H1 (cell line): ENCODE results near the gene PRKD1. TPM values are rescaled to one million over a fixed set of nuclear protein-coding genes. Genes with fewer than 3 reads are reported as not detected.

Experiments used
- CTCF ChIA-PET: fragments of 300-600 bp; sonication (Branson Sonifier 250); formaldehyde crosslinking; loops from one replicate; lab custom pipeline; 2021; ENCODE audit not compliant: partially characterized antibody; lab: Charles Lee
- POLR2A ChIA-PET: fragments of 300-600 bp; sonication (Branson Sonifier 250); formaldehyde crosslinking; loops from one replicate; lab custom pipeline; 2021; ENCODE audit warnings: inconsistent platforms; ENCODE audit not compliant: partially characterized antibody; lab: Charles Lee
- DNase-seq, 2 experiments: peaks; one replicate each; pipeline versions ENCODE4 v3.0.0 to v3.0.0-alpha.2; 2010 to 2022; ENCODE audit warnings: low spot score in 2 of 2, low read depth in 1 of 2, mixed read lengths in 1 of 2
- FAIRE-seq: peaks from 2 replicates; lab custom pipeline; 2011; peaks lifted over from hg19 to GRCh38; lab: Jason Lieb, UNC
- H2AFZ ChIP-seq: 2 replicates; pipeline ENCODE4 v1.8.1; 2012; ENCODE audit warnings: low read length, inconsistent platforms
- H2AK5ac ChIP-seq: 2 replicates; pipeline ENCODE4 v1.6.1; 2013; ENCODE audit warnings: low read depth, low read length
- H2BK120ac ChIP-seq: replicated peaks from 2 replicates; pipeline ENCODE3; 2013; ENCODE audit warnings: low read depth, low read length, inconsistent platforms
- H2BK12ac ChIP-seq: 2 replicates; pipeline ENCODE4 v1.6.1; 2013; ENCODE audit warnings: low read depth, low read length
- H2BK15ac ChIP-seq: 2 replicates; pipeline ENCODE4 v1.6.1; 2013; ENCODE audit warnings: low read length
- H2BK20ac ChIP-seq: 2 replicates; pipeline ENCODE4 v1.6.1; 2013; ENCODE audit warnings: low read length
- H2BK5ac ChIP-seq: 2 replicates; pipeline ENCODE4 v1.6.1; 2013; ENCODE audit warnings: low read depth, low read length
- H3K14ac ChIP-seq: 2 replicates; pipeline ENCODE4 v1.6.1; 2013; ENCODE audit warnings: inconsistent platforms; ENCODE audit not compliant: insufficient read length
- H3K18ac ChIP-seq: 2 replicates; pipeline ENCODE4 v1.6.1; 2013; ENCODE audit warnings: low read length; ENCODE audit errors: extremely low read depth
- H3K23ac ChIP-seq: 2 replicates; pipeline ENCODE4 v1.6.1; 2013; ENCODE audit warnings: inconsistent platforms; ENCODE audit not compliant: insufficient read length
- H3K23me2 ChIP-seq: 2 replicates; pipeline ENCODE4 v1.6.1; 2013; ENCODE audit warnings: low read depth, low read length
- H3K27ac ChIP-seq: 2 replicates; pipeline ENCODE4 v1.6.1; 2011; ENCODE audit warnings: low read depth, low read length, inconsistent platforms
- H3K27me3 ChIP-seq, 4 experiments: replicated peaks in 1 of 4; 1 replicate in 1 of 4; 2 replicates in 3 of 4; pipeline versions ENCODE4 v1.6.1 to v1.8.1; 2011 to 2013; ENCODE audit warnings: low read length in 3 of 4, mild to moderate bottlenecking in 3 of 4, inconsistent platforms in 2 of 4, mixed read lengths in 2 of 4, moderate library complexity in 1 of 4; ENCODE audit not compliant: control insufficient read depth in 3 of 4, insufficient read depth in 3 of 4; ENCODE audit errors: extremely low read depth in 1 of 4
- H3K36me3 ChIP-seq, 4 experiments: 2 replicates each; pipeline versions ENCODE4 v1.6.1 to v1.8.1; 2011 to 2013; ENCODE audit warnings: mild to moderate bottlenecking in 4 of 4, low read length in 3 of 4, moderate library complexity in 2 of 4, control low read depth in 1 of 4, inconsistent platforms in 1 of 4; ENCODE audit not compliant: insufficient read depth in 4 of 4, control insufficient read depth in 2 of 4
- H3K4ac ChIP-seq: replicated peaks from 2 replicates; pipeline ENCODE3; 2013; ENCODE audit warnings: low read length, low read depth, mixed read lengths, inconsistent platforms; ENCODE audit not compliant: insufficient read length
- H3K4me1 ChIP-seq, 4 experiments: replicated peaks in 1 of 4; 1 replicate in 1 of 4; 2 replicates in 3 of 4; pipeline versions ENCODE4 v1.6.1 to v1.8.1; 2011 to 2013; ENCODE audit warnings: low read length in 3 of 4, inconsistent platforms in 2 of 4, mixed read lengths in 1 of 4; ENCODE audit not compliant: insufficient read depth in 4 of 4, control insufficient read depth in 3 of 4
- H3K4me2 ChIP-seq, 2 experiments: 2 replicates each; pipeline versions ENCODE4 v1.6.1 to v1.8.1; 2011 to 2013; ENCODE audit warnings: low read depth in 2 of 2, low read length in 2 of 2, control low read depth in 1 of 2, inconsistent platforms in 1 of 2, mild to moderate bottlenecking in 1 of 2; ENCODE audit not compliant: insufficient read depth in 1 of 2
- H3K4me3 ChIP-seq, 4 experiments: fragments of 200-600, 300-600 bp in 1 of 4; sonication (generic), shearing (Covaris generic), sonication (Bioruptor Twin) in 1 of 4; 2 replicates each; pipeline versions ENCODE4 v1.5.1 to v1.8.1; 2011 to 2016; ENCODE audit warnings: low read length in 4 of 4, low read depth in 3 of 4, control low read depth in 2 of 4, inconsistent platforms in 2 of 4, mild to moderate bottlenecking in 2 of 4, mixed read lengths in 1 of 4, moderate library complexity in 1 of 4; ENCODE audit not compliant: insufficient read depth in 2 of 4; ENCODE audit errors: extremely low read depth in 1 of 4
- H3K56ac ChIP-seq: replicated peaks from 2 replicates; pipeline ENCODE3; 2013; ENCODE audit warnings: low read depth, mild to moderate bottlenecking, mixed read lengths, low read length, inconsistent platforms; ENCODE audit not compliant: insufficient read length
- H3K79me1 ChIP-seq: 2 replicates; pipeline ENCODE4 v1.6.1; 2013; ENCODE audit warnings: low read depth, low read length, control low read depth
- H3K79me2 ChIP-seq, 2 experiments: 2 replicates each; pipeline versions ENCODE4 v1.6.1 to v1.8.1; 2012 to 2013; ENCODE audit warnings: low read length in 2 of 2, mild to moderate bottlenecking in 2 of 2, inconsistent platforms in 1 of 2; ENCODE audit not compliant: insufficient read depth in 2 of 2, control insufficient read depth in 1 of 2
- H3K9ac ChIP-seq, 4 experiments: replicated peaks in 1 of 4; 1 replicate in 1 of 4; 2 replicates in 3 of 4; pipeline versions ENCODE4 v1.6.1 to v1.8.1; 2011 to 2013; ENCODE audit warnings: low read depth in 3 of 4, low read length in 3 of 4, control low read depth in 2 of 4, mild to moderate bottlenecking in 2 of 4, moderate library complexity in 2 of 4, inconsistent platforms in 1 of 4; ENCODE audit errors: extremely low read depth in 1 of 4
- H3K9me3 ChIP-seq, 2 experiments: 2 replicates each; pipeline versions ENCODE4 v1.6.1 to v1.8.1; 2012 to 2013; ENCODE audit warnings: mild to moderate bottlenecking in 2 of 2, moderate library complexity in 2 of 2, control low read depth in 1 of 2, inconsistent platforms in 1 of 2, low read depth in 1 of 2, low read length in 1 of 2, mixed read lengths in 1 of 2; ENCODE audit not compliant: insufficient read depth in 2 of 2
- H4K20me1 ChIP-seq, 2 experiments: replicated peaks in 1 of 2; 2 replicates each; pipeline versions ENCODE3 to v1.8.1; 2011 to 2013; ENCODE audit warnings: inconsistent platforms in 2 of 2, low read length in 2 of 2, mild to moderate bottlenecking in 1 of 2; ENCODE audit not compliant: insufficient read depth in 2 of 2, control insufficient read depth in 1 of 2
- H4K5ac ChIP-seq: 2 replicates; pipeline ENCODE4 v1.6.1; 2013; ENCODE audit warnings: low read length, low read depth, mixed read lengths, inconsistent platforms; ENCODE audit not compliant: insufficient read length
- H4K8ac ChIP-seq: 2 replicates; pipeline ENCODE4 v1.8.0; 2013; ENCODE audit warnings: mild to moderate bottlenecking, moderate library complexity, low read length, inconsistent platforms; ENCODE audit not compliant: insufficient read depth; ENCODE audit errors: extremely low read depth
- H4K91ac ChIP-seq: replicated peaks from 2 replicates; pipeline ENCODE3; 2013; ENCODE audit warnings: low read length, mixed read lengths, inconsistent platforms; ENCODE audit not compliant: insufficient read length
- BACH1 ChIP-seq: IDR thresholded peaks from 2 replicates; pipeline ENCODE4 v1.6.1; 2012; ENCODE audit warnings: low read length, improper control_type of control experiment
- BRCA1 ChIP-seq: IDR thresholded peaks from 2 replicates; pipeline ENCODE4 v1.6.1; 2012; ENCODE audit warnings: low read depth, low read length, improper control_type of control experiment
- CBX5 ChIP-seq: fragments of 300-800, 300-1000 bp; sonication (generic); IDR thresholded peaks from 2 replicates; pipeline ENCODE4 v1.7.1; 2016; ENCODE audit warnings: antibody characterized with exemption, low read length, low read depth
- CTBP2 ChIP-seq: IDR thresholded peaks from 2 replicates; pipeline ENCODE4 v1.7.0; 2011; ENCODE audit warnings: borderline replicate concordance, mild to moderate bottlenecking, moderate library complexity, mixed read lengths, low read length; ENCODE audit not compliant: insufficient read depth, insufficient read length
- GABPA ChIP-seq: IDR thresholded peaks from 2 replicates; pipeline ENCODE4 v1.6.1; 2011; ENCODE audit warnings: mild to moderate bottlenecking, low read length, moderate library complexity, borderline replicate concordance; ENCODE audit not compliant: insufficient read depth
- HDAC6 ChIP-seq: IDR thresholded peaks from one replicate; pipeline ENCODE4 v1.7.1; 2012; ENCODE audit warnings: low read depth, mild to moderate bottlenecking, inconsistent platforms, low read length, moderate library complexity
- JUND ChIP-seq: IDR thresholded peaks from 2 replicates; pipeline ENCODE4 v1.6.1; 2011; ENCODE audit warnings: mild to moderate bottlenecking, improper control_type of control experiment, low read length
- KDM1A ChIP-seq: fragments of 200-600, 300-600 bp; sonication (generic); IDR thresholded peaks from 2 replicates; pipeline ENCODE4 v1.7.1; 2016; ENCODE audit warnings: mild to moderate bottlenecking, low read length, borderline replicate concordance
- SIN3A ChIP-seq, 2 experiments: IDR thresholded peaks in 1 of 2; conservative IDR thresholded peaks in 1 of 2; 2 replicates each; pipeline ENCODE4 v1.6.1; 2011 to 2012; ENCODE audit warnings: low read length in 2 of 2, improper control_type of control experiment in 1 of 2, low read depth in 1 of 2, mild to moderate bottlenecking in 1 of 2
- SP1 ChIP-seq: IDR thresholded peaks from 2 replicates; pipeline ENCODE4 v1.6.1; 2011; ENCODE audit warnings: low read depth, low read length
- TEAD4 ChIP-seq: IDR thresholded peaks from 2 replicates; pipeline ENCODE4 v1.6.1; 2012; ENCODE audit warnings: low read depth, low read length, inconsistent platforms, mixed read lengths
- YY1 ChIP-seq: IDR thresholded peaks from 2 replicates; pipeline ENCODE4 v1.6.1; 2011; ENCODE audit warnings: low read depth, mild to moderate bottlenecking, low read length
- polyA plus RNA-seq, 7 experiments: library from polyadenylated mRNA; depleted of rRNA in 3 of 7; stranded (reverse) in 5 of 7; unstranded in 2 of 7; fragments of >200 nt in 5 of 7; fragments of 200-250 nt in 2 of 7; gene quantifications; 1 replicate in 5 of 7; 2 replicates in 1 of 7; 4 replicates in 1 of 7; pipeline versions ENCODE4 v1.2.1 to v1.2.3, GENCODE V29; 2011 to 2013; ENCODE audit warnings: missing spikeins in 2 of 7, mixed read lengths in 2 of 7
- total RNA-seq: library from RNA; stranded (reverse); fragmentation: NEBNext Ultra II Directional; extraction: Animal tissue kit (Norgen Biotek cat#: 25700); gene quantifications from 2 replicates; pipeline ENCODE4 v1.2.1, GENCODE V29; 2021
- TF ChIP-seq, protein P1 (sequence below), 3 experiments: IDR thresholded peaks; 1 replicate in 2 of 3; 2 replicates in 1 of 3; pipeline versions ENCODE4 v1.5.1 to v1.6.1; 2011; ENCODE audit warnings: low read length in 3 of 3, mild to moderate bottlenecking in 3 of 3, inconsistent platforms in 2 of 3, low read depth in 1 of 3, moderate library complexity in 1 of 3; ENCODE audit not compliant: insufficient read depth in 1 of 3; ENCODE audit errors: control extremely low read depth in 1 of 3

The PRKD1 gene
- total and polyA plus RNA-seq, 2 of the 8 experiments (the other 6 are each of a cell fraction or from before 2014, with no cell fraction given): 3.6 to 6.8 TPM

- peaks cover 0 to 9% (median 4%) of the 10 kb centered on the region in 4 experiments; a peak in 4 of 7 replicates for H3K4me1 ChIP-seq
- POLR2A ChIA-PET: no interaction called here
Observed at GRCh38 chr14:29802211-29802610, 125.4 kb downstream of the PRKD1 start.

More at GRCh38 chr14:29802211-29802610, 125.4 kb downstream of the PRKD1 start:
- Histone ChIP-seq H2AK5ac (no peak overlapping the region), H3K36me3 (no peaks in the 10 kb centered on the region), H3K23ac (no peak overlapping the region), H2BK20ac (no peak overlapping the region), H3K9me3 (no peaks in the 10 kb centered on the region), H3K4me3 (no peak overlapping the region), H3K27ac (no peak overlapping the region), H4K8ac (no peak overlapping the region), H4K20me1 (no peaks in the 10 kb centered on the region), H3K4me2 (no peak overlapping the region), H3K23me2 (no peaks in the 10 kb centered on the region), H3K18ac (no peak overlapping the region), H3K9ac (no peak overlapping the region), H2AFZ (no peak overlapping the region), H2BK120ac (no peak overlapping the region), H4K5ac (no peak overlapping the region), H2BK12ac (no peak overlapping the region), H4K91ac (no peak overlapping the region), H2BK5ac (no peak overlapping the region), H3K4ac (no peak overlapping the region), H3K56ac (no peak overlapping the region), H3K79me1 (no peaks in the 10 kb centered on the region), H2BK15ac (no peak overlapping the region), H3K79me2 (no peaks in the 10 kb centered on the region), H3K27me3 (no peaks in the 10 kb centered on the region), H3K14ac (no peak overlapping the region)
- FAIRE-seq (no peak), DNase-seq (no peak)
- CTCF ChIA-PET: interaction anchor here (1.4 to 1.7 kb wide), 2 partner anchors 11 to 127 kb away, joined by 3 to 4 read pairs; no protein-coding TSS in a partner anchor
- TF ChIP-seq JUND: no peak
- TF ChIP-seq TEAD4: no peak
- TF ChIP-seq CTBP2: no peak
- no peak for TF ChIP-seq HDAC6
- TF ChIP-seq GABPA: no peak
- TF ChIP-seq YY1: no peak
- TF ChIP-seq BRCA1: no peak
- TF ChIP-seq, protein P1, sequence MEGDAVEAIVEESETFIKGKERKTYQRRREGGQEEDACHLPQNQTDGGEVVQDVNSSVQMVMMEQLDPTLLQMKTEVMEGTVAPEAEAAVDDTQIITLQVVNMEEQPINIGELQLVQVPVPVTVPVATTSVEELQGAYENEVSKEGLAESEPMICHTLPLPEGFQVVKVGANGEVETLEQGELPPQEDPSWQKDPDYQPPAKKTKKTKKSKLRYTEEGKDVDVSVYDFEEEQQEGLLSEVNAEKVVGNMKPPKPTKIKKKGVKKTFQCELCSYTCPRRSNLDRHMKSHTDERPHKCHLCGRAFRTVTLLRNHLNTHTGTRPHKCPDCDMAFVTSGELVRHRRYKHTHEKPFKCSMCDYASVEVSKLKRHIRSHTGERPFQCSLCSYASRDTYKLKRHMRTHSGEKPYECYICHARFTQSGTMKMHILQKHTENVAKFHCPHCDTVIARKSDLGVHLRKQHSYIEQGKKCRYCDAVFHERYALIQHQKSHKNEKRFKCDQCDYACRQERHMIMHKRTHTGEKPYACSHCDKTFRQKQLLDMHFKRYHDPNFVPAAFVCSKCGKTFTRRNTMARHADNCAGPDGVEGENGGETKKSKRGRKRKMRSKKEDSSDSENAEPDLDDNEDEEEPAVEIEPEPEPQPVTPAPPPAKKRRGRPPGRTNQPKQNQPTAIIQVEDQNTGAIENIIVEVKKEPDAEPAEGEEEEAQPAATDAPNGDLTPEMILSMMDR (IDR thresholded peaks at IDR 0.05; ENCODE audit: control extremely low read depth in 1 of 3, insufficient read depth in 1 of 3, low read depth in 1 of 3, low read length in 3 of 3): no peak
- TF ChIP-seq SIN3A (conservative IDR thresholded peaks at IDR 0.05 in 1 of 2, IDR thresholded peaks at IDR 0.05 in 1 of 2; ENCODE audit: low read depth in 1 of 2, low read length in 2 of 2): no peak
- no peak for TF ChIP-seq KDM1A
- TF ChIP-seq CBX5: no peak
- TF ChIP-seq SP1: no peak
- no peak for TF ChIP-seq BACH1
